Astrocyte of the hippocampus (primary cell): ENCODE measurements around the gene CD52.

Experiments
- DNase-seq: peaks from one replicate; pipeline ENCODE4 v3.0.0; 2011; ENCODE audit warnings: low read depth, low spot score

The CD52 gene

DNA sequence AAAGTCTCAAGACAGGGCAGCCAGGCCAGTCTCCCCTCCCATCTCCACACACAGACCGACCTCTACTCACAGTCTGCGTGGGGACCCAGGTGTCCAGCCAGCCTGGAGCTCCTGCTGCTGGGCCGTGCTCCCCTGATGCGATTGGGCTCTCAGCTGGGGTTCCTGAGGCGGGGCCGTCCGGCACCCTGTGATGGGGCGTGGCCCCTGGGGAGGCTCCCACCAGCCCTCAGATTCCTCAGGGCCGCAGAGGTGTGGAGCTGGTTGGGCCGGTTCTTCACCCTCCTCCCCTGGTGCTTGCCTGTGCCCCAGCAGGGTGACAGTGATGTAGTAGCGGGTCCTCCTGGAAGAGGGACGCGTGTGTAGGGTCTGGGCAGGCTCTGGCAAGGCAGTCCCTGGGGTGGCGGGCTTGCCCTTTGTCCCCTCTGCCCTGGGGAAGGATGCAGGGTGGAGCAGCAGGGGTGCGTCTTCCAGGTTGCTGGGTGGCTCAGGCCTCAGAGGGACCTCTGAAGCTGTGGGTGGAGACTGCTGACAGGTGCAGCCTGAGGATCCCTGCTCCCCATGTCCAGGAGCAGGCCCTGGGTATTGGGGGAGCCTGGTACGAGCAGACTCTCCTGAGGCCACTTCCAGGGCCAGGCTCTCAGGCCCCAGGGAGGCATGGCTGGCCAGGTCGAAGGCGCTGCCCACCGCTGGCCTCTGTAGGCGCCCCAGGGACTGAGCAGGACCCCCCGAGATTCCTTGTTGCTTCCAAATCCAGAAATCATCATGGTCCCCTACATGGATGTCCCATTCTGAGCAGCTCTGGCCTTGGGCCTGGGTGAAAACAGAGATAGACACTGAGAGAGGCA, 36.4 kb downstream of the CD52 start, which contains the start of gene CRYBG2:
CRYBG2 (minus strand) TSS at position 155 of the 845 bp plus-strand sequence. CDS start 7,473 bp downstream, outside the sequence.
- DNase-seq: no peak

DNA sequence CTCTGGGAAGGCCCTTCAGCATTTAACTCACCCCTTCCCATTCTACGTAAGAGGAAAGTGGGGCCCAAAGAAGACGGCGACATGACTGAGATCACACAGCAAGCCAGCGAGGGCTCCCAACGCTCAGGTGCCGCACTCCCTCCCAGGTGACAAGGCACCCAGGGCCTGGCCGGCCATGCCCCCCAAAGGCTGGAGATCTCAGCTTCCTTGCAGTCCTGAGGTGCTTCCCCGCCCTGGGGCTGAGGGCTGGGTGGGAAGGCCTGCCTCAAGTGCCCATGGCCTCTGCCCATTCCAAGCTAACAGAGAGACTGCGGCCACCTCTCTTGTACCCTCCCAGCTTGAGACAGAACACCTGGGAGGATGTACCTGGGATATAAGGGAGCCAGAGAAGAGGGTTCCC, 37.2 kb downstream of the CD52 start:
- no peak for DNase-seq

GRCh38 chr1:26356106-26356505, 38.3 kb downstream of the CD52 start:
- DNase-seq: no peak

DNA sequence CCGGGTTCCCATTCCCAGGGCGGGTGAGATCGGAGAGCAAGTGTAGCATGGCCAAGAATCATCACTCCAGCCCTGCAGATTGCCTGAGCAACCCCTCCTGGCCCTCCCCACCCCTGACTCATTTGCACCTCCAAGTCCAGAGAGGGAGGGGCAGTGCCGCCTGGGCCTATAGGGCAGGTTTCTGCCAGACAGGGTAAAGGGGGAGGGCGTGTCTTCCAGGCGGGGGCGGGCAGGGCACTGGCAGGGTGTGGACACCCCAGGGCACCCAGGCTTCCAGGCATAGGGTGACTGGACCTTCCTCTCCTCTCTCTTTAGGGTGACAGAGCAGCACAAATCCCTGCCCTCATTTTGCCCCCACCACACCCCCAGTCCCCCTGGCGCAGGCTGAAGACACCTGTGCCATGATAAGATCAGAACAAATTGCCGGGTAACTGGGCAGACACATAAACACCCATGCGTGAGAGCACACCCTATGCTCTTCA, 39.4 kb downstream of the CD52 start:
- no peak for DNase-seq

DNA sequence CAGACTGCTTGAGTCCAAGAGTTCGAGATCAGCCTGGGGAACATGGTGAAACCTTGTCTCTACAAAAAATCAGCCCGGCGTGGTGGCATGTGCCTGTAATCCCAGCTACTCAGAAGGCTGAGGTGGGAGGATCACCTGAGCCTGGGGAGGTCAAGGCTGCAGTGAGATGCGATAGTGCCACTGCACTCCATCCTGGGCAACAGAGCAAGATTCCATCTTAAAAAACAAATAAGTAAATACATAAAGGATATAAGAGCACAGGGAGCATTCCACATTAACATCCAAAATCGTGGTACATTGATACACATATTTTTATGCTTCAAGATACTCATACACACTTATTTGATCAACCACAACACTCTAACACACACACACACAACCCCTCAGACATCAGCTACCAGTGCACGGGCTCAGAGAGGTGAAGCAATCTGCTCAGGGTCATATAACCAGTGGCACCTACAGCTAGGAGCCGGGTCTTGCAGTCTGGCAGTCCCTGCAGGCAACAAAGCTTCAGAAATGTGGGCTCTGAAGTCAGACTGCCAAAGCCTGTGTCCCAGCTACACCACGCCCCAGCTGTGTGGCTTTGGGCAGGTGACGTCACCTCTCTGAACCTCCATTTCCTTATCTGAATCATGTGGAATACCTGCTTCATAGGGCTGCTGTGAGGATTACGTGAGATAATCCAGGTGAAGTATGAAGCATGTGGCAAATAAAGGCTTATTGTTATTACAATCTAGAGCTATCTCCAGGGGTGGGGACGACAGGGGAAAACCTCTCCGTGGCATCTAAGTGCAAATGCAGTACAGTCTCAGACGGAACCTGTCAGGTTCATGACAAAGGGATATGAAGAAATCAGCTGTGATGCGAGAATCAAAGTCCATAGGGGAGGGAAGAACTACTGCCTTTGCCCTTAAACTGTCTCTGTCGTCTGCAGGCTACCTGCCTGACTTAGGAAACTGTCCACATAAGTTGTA, 40.9 kb downstream of the CD52 start:
- no peak for DNase-seq

- no peak for DNase-seq
Measured at GRCh38 chr1:26359981-26360806, 42.4 kb downstream of the CD52 start.

- DNase-seq: no peak
Measured at GRCh38 chr1:26360807-26361604, 43.2 kb downstream of the CD52 start.

DNA sequence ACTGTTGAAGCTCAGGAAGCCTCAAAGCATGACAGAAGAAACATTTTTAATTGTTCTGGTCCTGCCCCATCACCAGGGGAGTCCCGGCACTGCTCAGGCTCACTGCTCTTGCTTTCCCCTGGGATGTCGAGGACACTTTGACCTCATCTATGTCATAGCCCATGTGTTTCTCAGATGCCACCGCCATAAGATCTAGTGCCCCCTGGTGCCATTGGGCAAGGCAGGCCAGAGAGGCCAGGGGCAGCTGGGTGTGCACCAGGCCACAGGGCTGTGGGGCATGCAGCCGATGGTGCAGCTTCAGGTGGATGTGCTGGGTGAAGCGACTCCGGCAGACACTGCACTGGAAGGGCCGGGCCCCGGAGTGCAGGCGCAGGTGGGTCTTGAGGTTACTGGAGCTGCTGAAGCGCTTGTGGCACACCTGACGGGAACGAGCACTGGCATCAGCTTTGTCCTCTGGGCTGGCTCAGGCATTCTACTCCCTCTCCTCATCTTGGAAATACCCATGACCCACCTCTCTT, 43.9 kb downstream of the CD52 start:
- no peak for DNase-seq

GRCh38 chr1:26362331-26362730, 44.6 kb downstream of the CD52 start:
- no peak for DNase-seq

GRCh38 chr1:26363549-26364448, 46.0 kb downstream of the CD52 start:
- peak; percentile 87 for DNase-seq

DNA sequence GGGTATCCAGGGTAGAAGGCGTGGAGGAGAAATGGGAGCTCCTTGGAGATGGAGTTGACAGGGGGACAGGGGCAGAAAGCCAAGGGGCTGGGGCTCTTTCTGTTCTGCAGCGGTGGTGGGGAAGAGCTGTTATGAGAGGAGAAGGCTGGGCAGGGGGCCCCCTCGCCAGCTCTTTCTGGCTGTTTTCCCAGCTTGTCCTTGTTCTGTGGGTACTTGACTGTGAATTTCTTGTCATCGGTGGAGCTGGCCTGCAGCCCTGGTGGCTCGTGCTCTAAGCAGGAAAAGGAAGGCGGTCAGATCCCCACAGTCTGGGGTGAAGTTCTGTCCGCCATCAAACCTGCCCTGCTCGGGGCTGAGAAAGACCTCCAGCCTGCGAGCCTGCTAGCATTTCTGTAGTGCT, 47.2 kb downstream of the CD52 start:
- DNase-seq: no peak

DNA sequence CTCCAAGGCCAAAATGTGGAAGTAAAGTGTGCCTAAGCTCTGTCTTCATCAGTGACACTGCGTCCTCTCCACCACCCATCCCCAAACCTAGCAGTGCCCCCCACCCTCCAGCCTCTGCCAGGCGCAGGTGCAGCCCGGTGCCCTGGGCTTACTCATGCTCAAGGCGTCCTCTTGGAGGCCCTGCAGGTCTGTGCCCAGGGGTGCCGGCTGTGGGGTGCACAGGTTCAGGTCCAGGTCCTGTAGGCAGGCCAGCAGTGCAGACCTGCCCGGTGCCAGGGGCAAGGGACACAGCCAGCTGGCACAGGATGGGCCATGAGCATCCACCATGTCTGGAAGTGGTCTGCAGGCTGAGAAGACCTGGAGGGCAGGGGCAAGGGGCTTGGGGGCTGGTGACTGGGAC, 49.7 kb downstream of the CD52 start:
- no peak for DNase-seq

- no peak for DNase-seq
Measured at GRCh38 chr1:26368006-26368405, 50.2 kb downstream of the CD52 start.

- DNase-seq: no peak
Measured at GRCh38 chr1:26368486-26368885, 50.7 kb downstream of the CD52 start.
